GM19240 (cell line): Measurements from ENCODE around the gene STK24.
"Not testable (repeated sequence)": the region's sequence is repeated elsewhere in the genome, so short reads cannot be mapped to it uniquely, and the experiment has no call there.

Source experiments
- DNase-seq: peaks from one replicate; pipeline ENCODE4 v3.0.0; 2011; ENCODE audit warnings: low spot score; ENCODE audit not compliant: insufficient read length

The STK24 gene

DNA sequence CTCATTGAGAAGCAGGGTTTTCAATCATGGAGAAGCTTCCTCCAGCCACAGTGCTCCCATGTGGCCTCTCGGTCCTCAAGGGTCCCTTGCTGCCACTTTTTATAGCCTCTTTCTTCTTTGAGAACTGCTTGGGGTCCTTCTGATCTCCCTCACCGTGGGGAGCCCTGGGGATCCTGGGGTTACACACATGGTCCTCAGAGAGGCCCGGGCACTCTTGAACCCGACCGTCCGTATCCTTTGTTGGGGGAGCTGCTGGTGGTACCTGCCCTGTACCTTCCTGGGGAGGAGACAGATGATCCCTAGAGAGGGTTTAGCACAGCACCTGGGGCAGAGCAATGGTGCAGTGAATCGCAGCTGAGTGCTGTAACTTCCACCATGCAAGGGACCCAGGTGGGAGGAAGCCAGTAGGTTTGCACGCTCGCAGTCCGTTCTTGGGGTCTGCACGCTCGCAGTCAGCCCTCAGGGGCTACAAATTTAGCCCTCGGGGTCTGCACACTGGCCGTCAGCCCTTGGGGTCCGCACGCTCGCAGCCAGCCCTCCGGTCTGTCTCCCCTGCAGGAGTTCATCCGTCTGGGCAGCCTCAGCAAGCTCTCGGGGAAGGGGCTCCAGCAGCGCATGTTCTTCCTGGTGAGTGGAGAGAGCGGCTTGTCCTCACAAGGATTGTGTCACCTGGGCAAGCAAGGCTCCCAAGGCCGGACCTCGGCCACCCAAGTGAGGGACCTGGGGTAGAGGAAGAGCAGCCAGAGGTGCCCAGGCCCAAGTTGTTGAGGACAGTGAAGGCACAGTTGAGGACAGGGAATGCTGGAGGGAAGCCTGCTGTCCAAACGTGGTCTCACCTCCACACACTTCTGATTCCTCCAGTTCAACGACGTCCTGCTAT is 138.4 kb downstream of the STK24 start:
- no peak for DNase-seq

DNA sequence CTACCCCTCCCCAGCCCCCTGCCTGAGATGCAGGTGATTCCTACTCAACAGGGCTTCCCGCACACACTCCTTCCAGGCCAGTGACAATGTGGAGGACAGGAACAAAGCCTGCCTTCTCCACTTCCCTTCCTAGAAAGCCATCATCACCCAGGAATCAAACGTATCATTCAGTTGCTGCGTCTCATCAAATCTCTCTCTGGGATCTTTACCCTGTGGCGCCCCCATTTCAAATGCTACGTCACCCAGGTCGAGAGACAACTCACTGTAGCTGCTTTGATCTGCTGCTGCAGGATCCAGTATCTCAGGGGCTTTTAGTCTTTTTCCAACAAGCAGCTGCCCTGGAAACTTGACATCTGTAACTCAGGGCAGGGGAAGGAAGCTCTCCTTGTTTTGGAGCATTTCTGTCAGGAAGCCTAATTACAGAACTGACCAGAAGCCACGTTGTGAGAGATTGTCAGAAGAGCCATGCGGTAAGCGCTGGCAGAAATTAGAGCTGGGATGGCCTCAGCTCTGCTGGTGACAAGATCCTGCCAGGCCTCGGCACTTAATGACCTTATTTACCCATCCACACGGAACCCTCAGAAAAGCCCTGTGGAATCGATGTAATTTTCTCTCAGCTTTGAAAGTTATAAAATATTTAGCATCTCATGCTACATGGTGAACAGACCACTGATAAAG is 140.5 kb downstream of the STK24 start:
- no peak for DNase-seq

DNA sequence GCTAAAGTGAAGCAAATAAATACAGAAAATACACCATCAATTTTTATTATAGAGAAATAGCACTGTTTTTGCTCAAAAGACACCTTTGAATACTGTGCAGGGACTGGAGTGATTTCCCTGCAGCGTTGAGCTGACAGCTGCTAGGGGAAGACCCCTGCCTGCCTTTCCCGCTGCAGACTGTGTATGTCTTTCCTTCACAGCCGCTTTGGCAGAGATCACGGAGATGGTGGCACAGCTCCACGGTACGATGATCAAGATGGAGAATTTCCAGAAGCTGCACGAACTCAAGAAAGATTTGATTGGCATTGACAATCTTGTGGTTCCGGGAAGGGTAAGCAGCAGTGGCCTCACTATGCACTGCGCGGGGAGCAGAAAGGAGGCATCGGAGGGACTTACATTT is 141.5 kb downstream of the STK24 start:
- DNase-seq, result no peak

DNA sequence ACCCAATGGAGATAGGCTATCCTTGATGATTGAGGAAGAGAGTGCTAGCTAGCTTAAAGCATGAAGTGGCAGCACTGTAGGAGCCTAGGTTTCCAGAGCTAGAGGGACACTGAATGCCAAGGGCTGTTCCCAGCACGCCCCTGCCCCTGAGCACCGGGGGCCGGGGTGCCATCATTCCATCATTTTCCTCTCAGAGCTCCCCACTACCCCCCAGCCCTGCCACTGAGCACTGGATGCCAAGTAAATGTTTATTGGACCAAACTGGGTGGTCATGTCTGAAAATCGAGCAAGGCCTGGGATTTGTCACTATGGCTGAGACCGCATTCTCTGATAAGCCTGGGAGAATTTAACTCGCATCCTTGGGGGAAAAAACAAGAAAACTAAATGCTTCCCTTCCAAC is 142.8 kb downstream of the STK24 start:
- no peak for DNase-seq

DNA sequence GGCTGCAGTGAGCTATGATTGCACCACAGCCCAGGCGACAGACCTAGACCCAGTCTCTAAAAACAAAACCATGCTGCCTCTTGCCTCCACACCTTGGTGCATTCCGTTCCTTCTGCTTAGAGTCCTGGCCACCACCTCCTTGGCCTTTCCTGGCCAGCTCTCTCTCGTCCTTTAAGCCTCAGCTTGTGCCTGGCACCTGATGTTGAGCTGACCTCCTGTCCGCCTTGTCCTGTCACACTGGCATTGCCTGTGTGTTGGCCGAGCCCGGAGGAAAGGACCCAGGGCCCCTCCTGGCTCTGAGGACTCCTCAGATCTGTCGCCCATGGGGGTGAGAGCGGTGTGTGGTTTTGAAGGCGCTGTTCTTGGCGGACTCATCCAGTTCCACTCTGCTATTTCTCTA is 143.3 kb downstream of the STK24 start:
- no peak for DNase-seq

DNA sequence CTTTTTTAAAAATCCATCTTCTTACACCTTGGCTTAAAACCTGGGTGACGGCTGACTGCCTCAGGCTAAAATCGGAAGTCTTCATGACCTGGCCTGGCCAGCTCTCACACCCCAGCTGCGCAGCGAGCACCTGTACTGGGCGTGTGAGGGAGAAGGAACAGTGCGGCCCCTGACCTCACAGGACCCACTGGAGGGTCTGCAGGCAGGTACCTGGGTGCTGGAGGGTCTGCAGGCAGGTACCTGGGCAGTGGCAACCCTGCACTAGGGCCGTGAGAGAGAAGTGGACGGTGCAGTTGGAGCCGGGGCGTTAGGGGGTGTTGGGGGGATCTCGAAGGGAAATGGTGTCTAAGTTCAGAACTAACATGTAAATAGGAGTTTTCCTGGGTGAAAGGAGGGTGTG is 144.3 kb downstream of the STK24 start:
- DNase-seq, result no peak

DNA sequence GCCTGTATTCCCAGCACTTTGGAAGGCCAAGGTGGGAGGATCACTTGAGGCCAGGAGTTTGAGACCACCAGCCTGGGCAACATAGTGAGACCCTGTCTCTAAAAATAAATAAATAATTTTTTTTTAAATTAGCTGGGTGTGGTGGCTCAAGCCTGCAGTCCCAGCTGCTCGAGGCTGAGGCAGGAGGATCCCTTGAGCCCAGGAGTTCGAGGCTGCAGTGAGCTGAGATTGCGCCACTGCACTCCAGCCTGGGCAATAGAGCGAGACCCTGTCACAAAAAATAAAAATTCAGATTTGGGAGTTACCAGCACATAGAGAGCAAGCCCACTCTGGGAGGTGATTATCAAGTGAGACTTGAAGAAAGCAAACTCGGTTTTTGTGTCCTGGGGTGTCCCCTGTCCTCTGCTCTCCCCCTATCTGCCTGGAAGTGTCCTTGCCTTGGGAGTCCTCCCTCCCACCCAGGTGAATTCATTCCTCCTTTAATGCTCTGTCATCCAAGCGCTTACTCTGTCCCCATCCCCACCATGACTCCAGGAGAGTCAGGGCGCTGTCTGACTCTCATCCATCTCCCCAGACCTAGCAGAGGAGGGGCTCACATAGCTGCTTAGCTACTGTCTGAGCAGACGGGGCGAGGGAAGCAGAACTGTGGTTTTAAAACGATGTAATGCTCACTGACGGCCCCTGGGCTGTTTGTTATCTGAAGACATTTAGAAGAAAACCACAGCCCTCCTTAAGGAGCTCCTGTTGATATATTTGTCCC is 146.8 kb downstream of the STK24 start:
- DNase-seq, result no peak

DNA sequence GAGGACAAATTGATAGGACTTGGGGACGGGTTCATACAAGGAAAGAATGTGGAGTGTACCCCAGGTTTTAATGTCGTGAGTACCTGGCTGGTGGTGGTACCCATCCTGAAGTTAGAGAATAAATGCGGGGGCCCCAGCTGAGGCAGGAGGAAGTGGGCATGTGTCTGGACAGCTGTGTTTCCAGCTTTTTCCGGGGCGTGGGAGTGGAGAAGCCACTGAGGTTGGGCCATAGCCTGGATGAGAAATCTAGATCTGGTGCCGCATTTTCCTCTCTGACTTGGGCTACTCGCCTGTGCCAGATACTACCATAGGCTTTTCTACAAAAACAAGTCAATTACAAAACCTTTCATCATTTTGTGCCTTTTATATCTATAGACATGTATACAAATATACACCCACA is 147.4 kb downstream of the STK24 start:
- no peak for DNase-seq

DNA sequence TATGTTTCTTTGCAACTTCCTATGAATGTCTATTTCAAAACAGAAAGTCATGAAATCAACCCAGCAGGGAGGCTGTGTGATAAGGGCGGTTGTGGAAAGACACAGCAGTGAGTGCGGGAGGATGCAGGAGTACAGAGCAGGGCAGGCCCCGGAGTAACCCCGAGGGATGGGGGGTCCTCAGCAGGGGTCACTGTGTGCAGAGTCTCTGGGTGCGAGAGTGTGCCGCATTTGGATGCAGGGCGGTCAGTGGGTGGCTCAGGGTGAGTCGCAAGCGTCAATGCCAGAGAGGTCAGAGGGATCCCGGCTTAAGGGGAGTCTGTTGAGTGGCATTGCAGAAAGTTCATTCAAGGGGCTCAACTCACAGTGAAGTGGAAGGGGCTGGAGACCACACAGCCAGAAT is 147.8 kb downstream of the STK24 start:
- no peak for DNase-seq

DNA sequence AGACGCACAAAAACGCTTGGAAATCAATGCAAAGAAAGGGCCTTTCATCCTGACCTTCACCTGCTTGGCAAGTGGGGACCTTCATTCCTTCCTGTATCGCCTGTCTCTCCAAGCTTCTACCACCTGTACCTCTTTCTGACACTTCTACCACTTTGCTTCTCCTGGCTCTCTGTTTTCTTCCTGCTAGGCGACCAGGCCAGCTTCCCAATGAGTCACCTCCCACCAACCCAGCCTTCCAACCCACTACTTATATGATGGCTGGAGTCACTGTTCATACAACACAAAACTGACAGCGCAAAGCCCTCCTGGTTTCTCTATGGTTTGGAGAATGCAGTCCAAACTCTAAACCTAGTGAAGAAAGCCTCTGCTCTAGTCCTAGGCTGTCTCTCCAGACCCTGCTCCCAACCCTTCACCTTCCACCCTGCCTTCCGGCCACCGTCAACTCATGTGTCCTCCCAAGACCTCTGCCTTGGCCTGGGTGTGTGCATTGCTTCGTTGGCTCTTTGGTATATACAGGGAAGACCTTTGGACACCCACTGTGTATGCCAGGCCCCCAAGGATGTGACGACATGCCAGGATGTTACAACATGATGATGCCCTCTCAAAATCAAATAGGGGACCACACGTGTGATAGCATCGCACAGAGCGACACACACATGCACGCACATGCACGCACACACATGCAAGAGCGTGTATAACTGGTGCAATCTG is 148.5 kb downstream of the STK24 start:
- no peak for DNase-seq

DNA sequence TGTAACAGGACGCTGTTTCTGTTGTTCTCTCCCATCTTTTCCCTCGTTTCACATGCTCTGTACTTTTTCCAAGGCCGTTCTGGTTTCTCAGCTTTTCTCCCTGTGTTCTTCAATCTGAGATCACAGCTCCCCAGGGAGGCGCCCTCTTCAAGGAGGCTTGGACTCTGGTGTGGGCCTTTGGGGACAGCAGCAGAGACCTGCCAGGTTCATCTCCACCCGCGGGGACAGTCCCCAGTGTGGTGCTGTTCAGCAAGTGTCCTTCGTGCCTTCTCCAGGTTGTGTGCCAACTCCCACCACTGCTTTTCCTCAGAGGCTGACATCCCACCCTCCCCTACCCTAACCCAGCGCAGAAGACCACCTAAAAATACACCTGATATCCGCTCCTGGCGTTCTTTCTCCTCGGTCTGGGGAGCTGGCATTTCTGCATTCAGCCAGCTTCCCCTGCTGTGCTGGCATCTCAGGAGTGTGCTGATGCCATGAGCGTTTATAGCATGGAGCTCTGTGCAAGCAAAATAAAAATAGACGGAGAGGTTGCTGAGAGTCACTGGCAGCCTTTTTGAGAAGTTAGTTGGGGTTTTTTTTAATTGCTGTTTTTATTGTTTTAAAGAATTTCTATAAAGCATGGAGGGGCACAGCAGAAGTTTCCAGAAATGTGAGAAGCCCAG is 149.4 kb downstream of the STK24 start:
- no peak for DNase-seq

DNA sequence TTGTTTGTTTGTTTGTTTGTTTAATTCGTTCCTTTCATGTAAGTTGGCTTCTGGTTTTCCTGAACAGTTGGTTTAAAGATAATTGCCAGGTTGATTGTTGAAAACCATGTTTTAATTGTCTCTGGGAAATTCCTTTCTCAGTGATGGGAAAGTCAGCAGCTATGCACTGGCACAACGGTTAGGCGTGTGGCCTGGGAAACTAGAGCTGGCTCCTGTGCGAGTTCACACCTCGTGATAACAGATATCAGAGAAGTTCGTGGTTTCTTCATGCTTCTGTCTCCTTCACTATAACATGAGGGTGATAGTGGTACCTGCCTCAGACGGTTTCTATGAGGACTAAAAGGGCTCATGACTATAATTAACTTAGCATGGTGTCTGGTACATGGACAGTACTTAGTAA is 153.5 kb downstream of the STK24 start:
- no peak for DNase-seq

DNA sequence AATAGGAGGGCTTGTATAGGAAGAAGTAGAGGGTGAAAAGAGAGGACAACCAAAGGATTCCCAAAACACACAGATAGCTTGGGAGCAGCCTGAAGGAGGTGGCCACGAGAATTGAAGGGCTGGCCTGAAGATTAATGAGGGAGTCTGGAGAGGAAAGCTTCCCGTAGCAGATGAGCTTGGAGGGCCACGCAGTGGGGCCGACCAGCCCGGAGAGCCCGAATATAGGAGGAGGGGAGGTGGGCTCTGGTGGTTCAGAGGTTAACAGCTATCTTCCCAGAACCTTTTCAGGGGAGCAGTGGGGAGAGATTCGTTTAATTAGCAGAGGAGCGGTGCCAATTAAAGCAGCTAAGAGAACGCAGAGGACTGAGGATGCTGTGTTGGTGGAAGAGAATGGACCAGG is 154.9 kb downstream of the STK24 start:
- no peak for DNase-seq

DNA sequence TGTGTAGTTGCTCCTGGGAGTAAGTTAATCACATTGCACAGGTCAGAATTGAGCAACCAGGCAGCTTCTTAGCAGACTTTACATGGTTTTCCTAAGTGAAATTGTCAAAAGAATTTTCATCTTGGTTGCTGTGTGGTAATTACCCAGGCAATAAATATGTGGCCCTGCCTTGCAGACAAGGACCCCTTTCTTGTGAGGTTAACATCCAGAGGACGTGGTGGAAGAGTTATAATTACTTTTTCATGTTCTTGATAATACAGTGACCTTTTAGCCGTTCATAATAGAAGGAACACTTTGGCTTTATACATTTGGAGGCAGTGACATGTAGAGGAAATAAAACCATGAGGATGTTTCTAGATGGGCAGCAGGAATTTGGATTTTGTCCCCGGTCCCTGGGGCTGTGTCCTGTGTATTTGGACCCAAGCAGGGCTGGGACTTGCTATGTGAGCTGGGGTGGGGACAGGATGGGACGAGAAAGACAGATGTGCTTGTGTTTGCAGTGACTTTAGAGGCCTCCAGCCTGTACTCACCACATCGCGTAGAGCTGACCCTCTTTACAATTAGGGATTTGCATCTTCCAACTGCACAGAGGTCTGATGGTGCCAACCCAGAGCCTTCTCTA is 156.2 kb downstream of the STK24 start:
- DNase-seq, result no peak

DNA sequence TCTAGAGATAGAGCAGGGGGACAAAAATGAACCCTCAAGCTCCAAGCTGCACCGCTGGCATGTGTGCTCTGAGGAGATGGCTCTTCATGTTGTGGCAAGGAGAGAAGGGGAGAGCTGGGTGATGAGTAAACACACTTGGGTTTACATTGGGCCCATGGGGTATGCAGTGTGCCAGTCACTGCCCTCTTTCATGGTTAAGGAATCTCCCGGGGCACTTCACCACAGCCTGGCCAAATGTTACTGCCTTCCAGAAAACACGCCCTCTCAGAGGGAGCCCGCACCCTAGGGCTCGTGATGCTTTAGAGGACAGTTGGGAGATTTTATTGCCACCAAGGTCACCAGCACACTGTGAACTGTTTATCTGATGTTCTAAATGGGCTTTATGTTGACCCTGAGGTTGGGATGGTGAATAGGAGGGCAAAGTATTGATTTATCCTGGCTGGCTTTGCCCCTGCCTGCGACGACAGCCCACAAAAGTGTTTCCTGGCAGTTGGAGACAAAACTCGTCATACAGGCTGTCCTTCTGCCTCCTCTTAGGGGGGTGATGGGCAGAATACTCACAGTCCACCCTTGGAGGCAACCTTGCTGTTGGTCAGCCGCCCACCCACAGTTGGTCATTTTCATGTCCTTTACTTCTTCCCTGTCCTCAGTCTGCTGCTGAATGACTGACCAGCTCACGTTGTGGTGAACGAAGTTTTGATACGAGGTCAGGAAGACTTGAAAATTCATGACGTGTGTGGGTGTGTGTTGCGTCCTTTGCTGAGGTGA is 156.9 kb downstream of the STK24 start:
- DNase-seq, result no peak

DNA sequence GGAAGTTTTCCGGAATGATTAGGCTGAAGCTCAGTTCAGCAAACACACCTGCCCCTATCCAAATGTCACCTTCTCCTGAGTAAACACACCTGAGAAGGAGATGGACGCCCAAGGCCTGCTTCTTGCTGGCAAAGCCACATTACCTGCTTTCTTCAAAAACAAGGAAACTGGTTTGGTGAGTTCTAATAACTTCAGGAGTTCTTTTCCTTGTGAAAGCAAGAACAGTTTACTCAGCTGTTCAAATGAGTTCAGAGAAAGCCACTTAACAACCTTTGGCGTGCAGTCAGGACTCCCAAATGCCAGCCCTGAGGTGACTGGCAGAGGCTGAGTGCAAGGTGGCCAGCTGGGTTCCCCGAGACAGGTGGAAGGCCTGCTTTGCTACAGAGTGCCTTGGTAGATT is 160.5 kb downstream of the STK24 start:
- DNase-seq, result no peak

DNA sequence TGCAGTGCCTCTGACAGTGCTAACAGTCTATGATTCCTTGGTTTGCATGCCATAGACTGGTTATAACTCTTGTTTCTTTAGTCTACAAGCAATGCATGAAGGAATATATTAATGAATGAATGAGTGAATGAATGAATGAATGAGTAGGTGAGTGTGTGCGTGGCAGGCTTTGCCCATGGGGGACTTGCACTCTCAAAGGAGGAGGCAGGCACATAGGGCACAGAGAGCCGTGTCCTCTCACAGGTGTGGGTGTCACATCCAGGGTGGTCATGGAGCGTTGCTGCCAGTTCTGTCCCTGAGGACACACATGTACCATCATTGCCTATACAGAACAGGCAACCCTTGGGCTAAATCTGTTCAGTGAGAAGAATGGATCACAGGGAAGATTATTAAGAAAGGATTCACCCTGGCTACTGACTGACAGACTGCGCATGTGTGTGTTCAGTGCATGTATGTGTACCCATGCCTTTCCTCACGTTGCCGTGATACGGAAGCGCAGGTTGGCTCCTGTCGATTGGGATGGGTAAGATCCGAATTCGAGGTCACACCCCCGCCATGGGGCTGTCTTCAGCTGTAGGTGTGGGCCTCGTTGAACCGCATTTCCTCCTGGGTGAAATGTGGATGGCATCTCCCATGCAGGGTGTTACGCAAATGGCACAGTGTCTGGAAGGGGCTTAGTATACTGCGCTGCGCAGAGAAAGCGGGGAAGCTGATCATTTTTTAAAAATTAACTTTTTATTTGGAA is 161.4 kb downstream of the STK24 start:
- no peak for DNase-seq

DNA sequence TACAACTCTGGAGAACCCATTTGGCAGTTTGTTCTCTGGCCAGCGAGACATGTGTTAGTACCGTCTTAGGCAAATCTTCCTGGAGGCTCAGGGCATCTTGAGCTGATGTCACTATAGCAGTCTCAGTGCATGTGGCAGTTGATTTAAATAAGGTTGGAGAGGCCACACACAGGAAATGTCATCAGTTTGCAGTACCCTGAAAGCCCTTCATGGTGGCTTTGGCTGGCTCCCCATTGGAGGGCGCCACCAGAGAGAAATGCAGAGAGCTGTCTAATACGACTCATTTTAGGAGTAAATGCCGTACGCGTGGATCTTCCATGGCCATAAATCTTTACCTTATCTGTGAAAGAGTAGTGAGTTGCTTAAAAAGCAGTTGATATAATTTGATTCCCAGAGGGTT is 163.1 kb downstream of the STK24 start:
- DNase-seq, result no peak

DNA sequence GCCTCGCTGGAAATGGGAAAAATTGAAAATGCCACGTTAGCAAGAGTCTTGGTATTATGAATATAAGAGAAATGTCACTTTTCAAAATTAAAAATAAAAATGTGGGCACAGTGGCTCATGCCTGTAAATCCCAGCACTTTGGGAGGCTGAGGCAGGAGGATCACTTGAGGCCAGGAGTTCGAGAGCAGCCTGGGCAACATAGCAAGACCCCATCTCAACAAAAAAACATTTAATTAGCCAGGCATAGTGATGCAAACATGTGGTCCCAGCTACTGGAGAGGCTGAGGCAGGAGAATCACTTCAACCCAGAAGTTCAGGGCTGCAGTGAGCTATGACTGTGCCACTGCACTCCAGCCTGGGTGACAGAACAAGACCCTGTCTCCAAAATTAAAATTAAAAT is 163.6 kb downstream of the STK24 start:
- DNase-seq, result not testable (repeated sequence)
